ENCODE results near the gene GRAMD4.

- no peak for TF ChIP-seq CTCF (conservative IDR thresholded peaks at IDR 0.05; ENCODE audit: low read depth, low read length)
- TF ChIP-seq EZH2 (IDR thresholded peaks at IDR 0.05; ENCODE audit: low read length, unreplicated experiment): no peak
Observed at GRCh38 chr22:46684706-46685105, 64.5 kb downstream of the GRAMD4 start.
